Measurements from ENCODE around the gene FAU.

The FAU gene

GRCh38 chr11:65134240-65134951 lies 12.5 kb upstream of the FAU start, which contains the start of gene SYVN1:
Gene SYVN1, minus strand, starts transcription at chr11:65134519. Its CDS starts 918 bp downstream, at chr11:65133601.
- no peaks in the 10 kb centered on the region for H3K27me3 ChIP-seq (ENCODE audit: insufficient read depth, low read depth, severe bottlenecking)
- H3K27ac ChIP-seq, result peak within 1 kb of the TSS; percentile 100
- peaks cover 35% of the 10 kb centered on the region for H3K36me3 ChIP-seq
- H3K4me3 ChIP-seq (ENCODE audit: low read depth, low read length), result peak within 1 kb of the TSS; percentile 65
- TF ChIP-seq CTCF (IDR thresholded peaks at IDR 0.05; ENCODE audit: low read depth, low read length), result no peak
- DNase-seq, result peak; percentile 90
- H3K9me3 ChIP-seq (ENCODE audit: severe bottlenecking), result no peaks in the 10 kb centered on the region

- no peak for DNase-seq
- Histone ChIP-seq H3K9me3 (ENCODE audit: severe bottlenecking) (no peaks in the 10 kb centered on the region), H3K27ac (peak overlapping the region; percentile 100), H3K36me3 (peaks cover 42% of the 10 kb centered on the region), H3K4me3 (ENCODE audit: low read depth, low read length) (peak overlapping the region; percentile 65), H3K27me3 (ENCODE audit: insufficient read depth, low read depth, severe bottlenecking) (no peaks in the 10 kb centered on the region)
- TF ChIP-seq CTCF (IDR thresholded peaks at IDR 0.05; ENCODE audit: low read depth, low read length), result no peak
Observed at GRCh38 chr11:65133724-65134123, 11.8 kb upstream of the FAU start.

GRCh38 chr11:65132988-65133700 lies 11.2 kb upstream of the FAU start:
- no peaks in the 10 kb centered on the region for H3K27me3 ChIP-seq (ENCODE audit: insufficient read depth, low read depth, severe bottlenecking)
- H3K4me3 ChIP-seq (ENCODE audit: low read depth, low read length), result peak overlapping the region; percentile 65
- H3K9me3 ChIP-seq (ENCODE audit: severe bottlenecking), result no peaks in the 10 kb centered on the region
- H3K36me3 ChIP-seq, result peaks cover 47% of the 10 kb centered on the region
- DNase-seq, result peak; percentile 62
- no peak overlapping the region; the same call in 1 of the 2 replicates for H3K27ac ChIP-seq
- no peak for TF ChIP-seq CTCF (IDR thresholded peaks at IDR 0.05; ENCODE audit: low read depth, low read length)

GRCh38 chr11:65132238-65132987 lies 10.5 kb upstream of the FAU start:
- no peak for DNase-seq
- no peak for TF ChIP-seq CTCF (IDR thresholded peaks at IDR 0.05; ENCODE audit: low read depth, low read length)
- Histone ChIP-seq H3K36me3 (peaks cover 53% of the 10 kb centered on the region), H3K9me3 (ENCODE audit: severe bottlenecking) (no peaks in the 10 kb centered on the region), H3K27ac (no peak overlapping the region), H3K4me3 (ENCODE audit: low read depth, low read length) (no peak overlapping the region), H3K27me3 (ENCODE audit: insufficient read depth, low read depth, severe bottlenecking) (no peaks in the 10 kb centered on the region)

GRCh38 chr11:65131895-65132237 lies 9.9 kb upstream of the FAU start:
- no peak overlapping the region for H3K27ac ChIP-seq
- H3K4me3 ChIP-seq (ENCODE audit: low read depth, low read length), result no peak overlapping the region
- no peak for TF ChIP-seq CTCF (IDR thresholded peaks at IDR 0.05; ENCODE audit: low read depth, low read length)
- H3K9me3 ChIP-seq (ENCODE audit: severe bottlenecking), result no peaks in the 10 kb centered on the region
- DNase-seq, result no peak
- peaks cover 59% of the 10 kb centered on the region for H3K36me3 ChIP-seq
- H3K27me3 ChIP-seq (ENCODE audit: insufficient read depth, low read depth, severe bottlenecking), result no peaks in the 10 kb centered on the region
